Cerebellar cortex (tissue), 1 donor: ENCODE measurements around the gene REEP1.
"Not testable (repeated sequence)": the region's sequence is repeated elsewhere in the genome, so short reads cannot be mapped to it uniquely, and the experiment has no call there.

Experiments
- DNase-seq: peaks from one replicate; pipeline ENCODE4 v3.0.0-alpha.2; 2015; ENCODE audit warnings: low spot score

The REEP1 gene

GRCh38 chr2:86224645-86225355 is 112.6 kb downstream of the REEP1 start:
- DNase-seq, result no peak

DNA sequence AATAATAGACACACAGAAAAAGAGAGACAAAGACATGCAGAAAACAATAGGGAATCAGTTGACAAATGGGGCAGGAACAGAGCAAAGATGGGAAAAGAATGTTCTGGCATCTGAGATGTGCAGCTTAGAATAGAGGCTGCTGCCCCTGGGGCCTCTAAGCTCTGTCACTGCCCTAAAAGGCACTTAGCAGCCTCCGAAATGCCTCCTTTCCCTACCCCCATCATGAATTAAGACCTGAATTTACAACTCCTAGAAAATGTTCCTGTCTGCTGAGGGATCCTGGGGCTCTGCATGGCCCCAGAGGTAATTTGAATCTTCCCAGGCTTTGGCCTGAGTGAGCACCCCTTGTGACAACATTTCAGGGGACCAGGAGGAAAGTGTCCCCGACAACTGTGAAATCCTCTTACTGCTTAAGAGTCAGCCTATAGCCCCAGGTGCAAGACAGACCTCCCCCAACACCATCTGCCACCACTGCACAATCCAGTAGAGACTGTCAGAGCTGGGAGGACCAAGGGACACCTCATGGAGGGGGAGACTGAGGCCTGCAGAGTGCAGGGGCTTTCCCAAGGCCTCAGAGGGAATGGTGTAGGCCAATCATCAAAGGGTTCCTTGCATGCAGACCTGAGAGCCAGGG is 113.4 kb downstream of the REEP1 start:
- DNase-seq, result no peak

GRCh38 chr2:86223140-86223926 is 114.1 kb downstream of the REEP1 start:
- no peak for DNase-seq

DNA sequence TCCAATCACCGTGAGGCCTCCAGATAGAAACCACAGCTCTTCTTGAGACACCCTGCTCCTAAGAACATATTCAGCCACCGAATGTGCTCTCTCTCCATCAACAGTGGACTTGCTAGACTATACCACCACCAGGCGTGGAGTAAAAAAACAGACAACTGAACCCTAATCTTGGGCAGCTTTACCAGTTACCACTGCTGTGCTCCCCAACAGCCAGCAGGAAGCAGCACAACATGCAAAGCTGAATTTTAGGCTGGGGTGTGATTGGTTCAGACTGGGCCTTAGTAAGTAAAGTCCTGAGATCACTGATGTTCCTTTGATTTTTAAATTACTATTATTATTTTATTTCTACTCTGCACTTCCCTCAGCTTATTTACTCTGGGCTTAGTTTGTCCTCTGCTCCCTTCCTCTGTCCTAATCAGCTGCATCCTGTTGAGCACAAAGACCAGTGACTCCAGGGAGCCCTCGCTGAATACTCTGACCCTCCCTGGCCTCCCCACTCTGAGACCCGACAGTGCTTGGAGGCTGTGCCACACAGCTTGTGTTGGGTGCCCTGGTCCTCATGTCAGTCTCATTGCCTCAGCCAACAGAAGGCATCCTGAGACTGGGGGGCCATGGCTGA is 116.3 kb downstream of the REEP1 start:
- peak; percentile 41 for DNase-seq

DNA sequence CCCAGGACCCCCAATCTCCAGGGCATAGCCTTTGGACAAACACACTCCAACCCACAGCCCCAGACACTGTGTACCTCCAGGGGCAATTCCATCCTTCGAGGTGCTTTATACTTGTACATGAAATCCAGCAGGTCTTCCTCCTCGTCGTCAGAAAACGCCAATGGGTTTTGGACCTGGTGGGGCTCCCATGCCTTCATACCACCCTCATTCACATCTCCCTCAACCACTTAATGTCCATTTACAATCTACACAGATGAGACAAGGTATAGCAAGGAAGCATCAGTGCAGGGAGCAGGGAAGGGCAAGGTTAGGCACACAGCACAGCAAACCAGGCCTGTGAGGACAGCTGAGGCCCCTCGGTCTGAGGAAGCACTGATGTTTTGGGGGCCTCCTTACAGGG is 117.5 kb downstream of the REEP1 start:
- no peak for DNase-seq

GRCh38 chr2:86218124-86218523 is 119.3 kb downstream of the REEP1 start:
- no peak for DNase-seq

GRCh38 chr2:86216575-86217555 is 120.6 kb downstream of the REEP1 start:
- DNase-seq, result no peak

- no peak for DNase-seq
Observed at GRCh38 chr2:86214503-86214832, 123.0 kb downstream of the REEP1 start.

DNA sequence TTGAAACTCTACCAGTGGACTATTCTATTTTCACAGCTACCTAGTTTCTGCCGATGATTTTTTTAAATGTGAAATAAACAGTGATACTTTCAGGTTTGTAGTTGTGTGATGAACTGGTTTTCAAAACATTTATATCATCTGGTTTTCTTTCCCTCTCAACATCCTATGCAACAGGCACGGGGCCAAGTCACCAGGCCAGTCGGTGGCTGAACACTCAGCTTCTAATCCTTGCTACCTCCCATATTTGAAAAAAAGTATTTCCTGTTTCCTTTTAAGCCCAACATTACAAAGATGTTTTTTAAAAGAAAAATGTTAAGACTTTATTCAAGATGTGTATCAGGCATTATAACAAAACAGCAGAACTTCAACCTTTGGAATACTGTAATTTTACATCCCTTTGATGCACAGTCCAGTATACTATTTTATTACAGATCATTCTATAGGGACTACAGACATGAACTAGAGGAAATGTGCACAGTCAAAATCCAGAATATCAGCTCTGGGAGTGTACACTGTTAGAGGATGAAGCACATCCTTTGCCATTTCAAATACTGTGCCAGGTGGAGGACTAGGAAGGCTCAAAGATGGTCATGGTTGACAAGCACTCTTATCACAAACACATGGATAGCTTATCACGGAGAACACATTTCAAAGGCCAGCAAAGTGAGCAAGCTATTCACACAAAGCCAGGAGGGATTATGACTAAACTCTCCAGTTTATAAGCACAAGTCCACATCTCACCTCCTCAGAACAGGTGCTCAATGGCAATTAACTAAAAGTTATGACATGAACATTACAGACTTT is 123.5 kb downstream of the REEP1 start:
- no peak for DNase-seq

DNA sequence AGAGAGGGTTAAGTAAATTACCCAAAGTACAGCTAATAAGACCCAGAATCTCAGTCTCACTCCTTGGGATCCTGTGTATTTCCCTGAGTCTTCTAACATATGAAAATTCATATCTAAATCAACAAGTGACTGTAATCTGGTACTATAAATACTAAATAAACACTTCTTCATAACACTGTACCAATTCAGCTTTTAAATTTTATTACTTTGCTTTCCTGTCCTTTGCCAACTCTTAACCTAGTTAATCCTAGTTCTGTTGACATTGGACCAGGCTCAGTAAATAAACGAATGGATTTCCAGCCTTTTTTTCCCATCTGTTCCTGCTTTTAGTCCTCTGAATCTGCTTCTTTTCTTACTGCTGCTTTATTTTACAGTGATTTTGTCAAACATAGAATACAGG is 124.4 kb downstream of the REEP1 start:
- no peak for DNase-seq

DNA sequence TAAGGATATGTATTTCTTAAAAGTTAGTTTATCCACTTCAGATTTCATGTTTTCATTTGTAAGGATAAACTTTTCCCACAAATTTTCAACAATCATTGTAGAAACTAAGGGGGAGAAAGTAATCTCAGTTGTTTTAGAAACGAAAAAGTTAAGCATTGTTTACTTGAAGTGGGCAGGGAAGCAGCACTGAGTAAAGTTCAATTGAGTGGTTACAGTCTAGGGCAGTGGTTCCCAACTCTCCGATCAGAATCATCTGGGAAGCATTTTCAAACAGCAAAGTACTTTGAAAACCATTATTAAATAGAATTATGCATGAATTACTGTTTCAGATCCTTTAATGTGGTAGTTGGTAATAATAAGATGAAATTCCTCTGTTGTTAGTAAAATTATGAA is 125.6 kb downstream of the REEP1 start:
- no peak for DNase-seq

GRCh38 chr2:86211033-86211795 is 126.2 kb downstream of the REEP1 start:
- no peak for DNase-seq

DNA sequence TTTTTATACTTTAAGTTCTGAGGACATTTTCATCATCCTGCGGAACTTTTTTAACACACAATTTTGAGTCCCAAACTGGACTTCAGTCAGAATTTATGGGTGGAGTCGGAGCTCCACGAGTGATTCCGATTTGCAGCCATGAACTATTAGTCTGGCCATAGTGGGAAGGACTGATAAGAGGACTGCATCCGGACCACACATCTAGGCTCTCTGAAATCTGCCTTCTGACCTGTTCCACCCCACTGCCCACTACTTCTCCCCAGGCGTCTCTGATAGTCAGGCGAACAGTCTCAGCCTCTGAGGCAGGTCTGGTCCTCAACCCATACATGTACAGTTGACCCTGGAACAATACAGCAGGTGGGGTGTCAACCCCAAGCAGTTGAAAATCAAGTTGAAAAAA is 133.0 kb downstream of the REEP1 start:
- DNase-seq, result no peak

DNA sequence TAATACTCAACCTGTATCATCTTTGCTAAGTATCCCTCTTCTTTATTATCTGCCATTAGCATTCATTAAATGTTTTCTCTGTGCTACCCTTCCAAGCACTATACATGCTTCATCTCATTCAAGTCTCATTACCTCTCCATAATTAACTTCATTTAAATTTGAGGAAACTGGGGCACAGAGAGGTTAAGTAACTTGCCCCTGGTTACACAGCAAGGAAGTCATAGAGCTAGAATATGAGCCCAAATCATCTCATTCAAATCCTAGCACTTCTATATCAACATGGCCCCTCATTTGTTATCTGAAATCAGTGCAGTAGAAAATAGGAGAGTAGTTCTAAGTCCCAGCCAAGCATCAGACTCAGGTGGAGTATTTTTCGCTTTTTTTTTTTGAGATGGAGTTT is 133.8 kb downstream of the REEP1 start:
- no peak for DNase-seq

DNA sequence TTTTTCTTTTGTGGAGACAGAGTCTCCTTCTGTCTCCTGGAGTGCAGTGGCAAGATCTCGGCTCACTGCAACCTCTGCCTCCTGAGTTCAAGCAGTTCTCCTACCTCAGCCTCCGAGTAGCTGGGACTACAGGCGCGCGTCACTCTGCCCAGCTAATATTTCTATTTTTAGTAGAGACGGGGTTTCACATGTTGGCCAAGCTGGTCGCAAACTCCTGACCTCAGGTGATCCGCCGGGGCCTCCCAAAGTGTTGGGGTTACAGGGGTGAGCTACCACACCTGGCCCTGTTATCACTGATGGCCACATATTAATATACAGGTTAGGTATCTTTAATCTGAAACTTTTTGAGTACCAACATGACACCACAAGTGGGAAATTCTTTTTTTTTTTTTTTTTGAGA is 134.7 kb downstream of the REEP1 start:
- no peak for DNase-seq

DNA sequence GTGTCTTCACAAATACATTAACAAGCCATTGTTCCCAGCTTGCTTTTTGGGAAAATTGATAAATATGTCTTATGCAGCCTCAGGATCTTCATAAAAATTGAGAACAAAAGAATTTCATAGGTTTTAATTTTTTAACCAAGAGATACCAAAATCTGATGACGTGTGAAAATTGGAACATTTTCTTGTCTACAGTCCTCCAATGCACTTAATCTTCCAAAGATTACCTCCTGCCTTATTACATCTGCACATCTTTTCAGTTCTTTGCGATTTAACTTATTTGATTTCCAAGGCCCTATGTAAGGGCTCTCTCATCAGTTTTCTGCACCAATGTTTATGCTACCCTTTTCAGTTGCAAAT is 135.1 kb downstream of the REEP1 start:
- no peak for DNase-seq

DNA sequence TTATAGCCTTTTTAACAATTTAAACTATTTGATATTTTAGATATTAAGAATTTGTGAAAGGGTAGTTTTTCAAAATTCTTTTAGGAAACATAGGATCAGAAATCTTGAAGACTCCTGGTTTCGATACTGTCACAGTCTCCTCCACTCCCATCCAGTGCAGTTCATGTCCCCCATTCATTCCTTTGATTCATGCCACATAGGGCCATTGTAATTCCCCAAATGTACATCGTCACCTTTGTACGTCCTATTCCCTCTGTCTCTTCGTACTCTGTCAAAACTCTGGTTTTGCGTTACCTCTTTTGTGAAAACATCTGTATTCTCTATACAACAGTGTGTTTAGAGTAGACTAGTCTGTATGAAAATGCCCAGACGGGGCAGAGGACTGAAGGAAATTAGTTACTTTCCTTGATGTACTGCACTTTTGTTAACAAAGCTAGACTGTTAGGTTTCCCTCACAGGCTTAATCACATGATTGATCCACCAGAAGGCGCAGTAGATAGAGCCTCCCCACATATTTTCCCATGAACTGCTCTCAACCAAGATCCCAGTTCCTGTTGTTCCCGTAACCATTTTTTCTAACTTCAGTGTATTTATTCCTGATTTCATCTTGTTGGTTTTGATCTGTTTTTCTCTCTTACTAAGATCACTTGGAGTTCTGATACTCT is 135.6 kb downstream of the REEP1 start:
- no peak for DNase-seq

- DNase-seq, result not testable (repeated sequence)
Observed at GRCh38 chr2:86200564-86200963, 136.9 kb downstream of the REEP1 start.

- DNase-seq, result no peak
Observed at GRCh38 chr2:86199834-86200177, 137.6 kb downstream of the REEP1 start.
